HG03558 (cell line): Measurements from ENCODE around the gene UBE2M.
"Not testable (repeated sequence)": the region's sequence is repeated elsewhere in the genome, so short reads cannot be mapped to it uniquely, and the experiment has no call there.

Experiments used
- ATAC-seq: cut with Tn5 transposase; IDR thresholded peaks from one replicate; pipeline ENCODE4 v1.9.1; 2021; ENCODE audit warnings: moderate number of reproducible peaks; ENCODE audit not compliant: unreplicated experiment; ENCODE audit errors: extremely low read depth

UBE2M gene

DNA sequence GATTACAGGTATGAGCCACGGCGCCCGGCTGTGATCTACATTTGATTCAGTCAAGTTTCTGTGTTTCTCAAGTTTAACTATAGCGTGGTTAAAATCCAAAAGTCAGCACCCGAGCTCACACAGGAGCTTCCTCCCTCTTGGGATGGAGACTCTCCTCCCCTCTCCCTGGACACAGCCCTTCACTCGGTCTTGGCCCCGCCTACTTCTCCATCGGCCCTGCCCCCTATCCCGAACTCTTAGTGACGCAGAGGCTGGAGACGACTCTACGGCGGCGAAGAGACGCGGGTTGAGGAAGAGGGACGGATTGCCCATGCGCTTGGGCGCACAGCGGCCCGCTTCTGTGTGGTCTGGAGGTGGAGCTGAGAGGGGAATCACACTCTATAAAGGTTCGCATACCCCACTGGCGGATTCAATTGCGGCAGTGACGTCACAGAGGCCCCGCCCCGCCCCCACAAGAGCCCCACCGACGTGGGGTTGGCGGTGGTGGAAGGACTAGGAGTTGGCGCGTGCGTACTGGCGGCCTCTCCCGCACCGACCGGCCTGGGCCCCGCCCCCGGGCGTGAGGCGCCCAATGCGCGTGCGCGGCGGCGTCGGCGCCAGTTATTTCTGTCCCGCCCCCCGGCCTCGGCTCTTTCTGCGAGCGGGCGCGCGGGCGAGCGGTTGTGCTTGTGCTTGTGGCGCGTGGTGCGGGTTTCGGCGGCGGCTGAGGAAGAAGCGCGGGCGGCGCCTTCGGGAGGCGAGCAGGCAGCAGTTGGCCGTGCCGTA, 14.4 kb downstream of the UBE2M start, which contains the start of gene TRIM28:
Gene TRIM28, plus strand, starts transcription at position 239 of the 765 bp plus-strand sequence. CDS start 694 bp downstream, outside the sequence.
- ATAC-seq = peak; percentile 43

DNA sequence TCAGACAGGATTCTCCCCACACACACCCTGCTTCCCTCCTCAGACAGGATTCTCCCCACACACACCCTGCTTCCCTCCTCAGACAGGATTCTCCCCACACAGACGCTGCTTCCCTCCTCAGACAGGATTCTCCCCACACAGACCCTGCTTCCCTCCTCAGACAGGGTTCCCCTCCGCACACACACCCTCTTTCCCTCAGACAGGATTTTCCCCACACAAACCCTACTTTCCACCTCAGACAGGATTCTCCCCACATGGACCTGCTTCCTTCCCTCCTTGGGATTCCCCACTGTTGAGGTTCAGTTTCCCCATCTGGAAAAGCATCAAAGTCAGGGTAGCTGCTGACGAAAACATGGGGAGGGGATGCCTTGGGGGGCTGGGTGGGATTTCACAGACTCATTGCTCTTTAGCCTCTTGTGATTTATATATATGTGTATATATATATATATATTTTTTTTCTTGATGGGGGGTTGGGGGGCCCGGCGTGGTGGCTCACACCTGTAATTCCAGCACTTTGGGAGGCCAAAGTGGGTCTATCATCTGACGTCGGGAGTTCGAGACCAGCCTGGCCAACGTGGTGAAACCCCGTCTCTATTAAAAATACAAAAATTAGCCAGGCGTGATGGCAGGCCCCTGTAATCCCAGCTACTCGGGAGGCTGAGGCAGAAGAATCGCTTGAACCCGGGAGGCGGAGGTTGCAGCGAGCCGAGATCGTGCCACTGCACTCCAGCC, 15.6 kb downstream of the UBE2M start:
- not testable (repeated sequence) for ATAC-seq

DNA sequence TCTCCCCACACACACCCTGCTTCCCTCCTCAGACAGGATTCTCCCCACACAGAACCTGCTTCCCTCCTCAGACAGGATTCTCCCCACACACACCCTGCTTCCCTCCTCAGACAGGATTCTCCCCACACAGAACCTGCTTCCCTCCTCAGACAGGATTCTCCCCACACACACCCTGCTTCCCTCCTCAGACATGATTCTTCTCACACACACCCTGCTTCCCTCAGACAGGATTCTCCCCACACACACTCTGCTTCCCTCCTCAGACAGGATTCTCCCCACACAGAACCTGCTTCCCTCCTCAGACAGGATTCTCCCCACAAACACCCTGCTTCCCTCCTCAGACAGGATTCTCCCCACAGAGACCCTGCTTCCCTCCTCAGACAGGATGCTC, 19.2 kb downstream of the UBE2M start:
- not testable (repeated sequence) for ATAC-seq

DNA sequence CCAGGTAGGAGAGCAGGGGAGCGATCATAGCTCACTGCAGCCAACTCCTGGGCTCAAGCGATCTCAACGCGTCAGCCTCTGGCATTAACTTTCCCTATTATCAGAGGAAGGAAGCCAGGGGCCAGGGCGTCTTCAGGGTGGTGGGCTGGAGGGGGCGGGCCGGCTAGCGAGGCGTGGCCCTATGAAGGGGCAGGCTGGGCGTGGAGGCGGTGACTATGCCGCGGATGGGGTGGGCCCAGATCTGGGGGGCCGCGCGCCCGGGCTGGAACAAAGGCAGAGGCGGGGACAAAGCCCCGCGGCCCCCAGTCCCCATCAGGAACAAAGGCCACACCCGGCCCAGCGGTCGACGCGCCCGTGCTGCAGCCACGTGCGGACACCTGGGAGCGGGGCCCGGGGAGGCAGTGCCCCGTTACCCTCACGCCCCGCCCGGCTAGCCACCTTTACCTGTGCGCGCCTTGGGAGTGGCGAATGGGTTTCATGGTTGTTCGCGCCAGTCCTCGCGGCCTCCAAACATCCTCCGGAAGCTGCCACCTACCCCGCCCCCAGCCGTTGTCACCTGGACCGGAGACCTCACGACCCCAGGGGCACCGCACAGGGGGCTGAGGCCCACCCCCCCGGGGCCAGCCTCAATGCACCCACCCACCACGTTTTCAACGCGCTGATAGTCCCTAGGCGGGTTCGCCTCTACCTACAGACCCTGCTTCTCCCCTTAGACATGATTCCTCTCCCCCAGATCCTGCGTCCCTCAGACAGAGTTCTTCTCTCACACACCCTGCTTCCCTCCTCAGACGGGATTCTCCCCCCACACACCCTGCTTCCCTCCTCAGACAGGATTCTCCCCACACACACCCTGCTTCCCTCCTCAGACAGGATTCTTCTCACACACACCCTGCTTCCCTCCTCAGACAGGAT, 19.9 kb downstream of the UBE2M start:
- no peak for ATAC-seq

DNA sequence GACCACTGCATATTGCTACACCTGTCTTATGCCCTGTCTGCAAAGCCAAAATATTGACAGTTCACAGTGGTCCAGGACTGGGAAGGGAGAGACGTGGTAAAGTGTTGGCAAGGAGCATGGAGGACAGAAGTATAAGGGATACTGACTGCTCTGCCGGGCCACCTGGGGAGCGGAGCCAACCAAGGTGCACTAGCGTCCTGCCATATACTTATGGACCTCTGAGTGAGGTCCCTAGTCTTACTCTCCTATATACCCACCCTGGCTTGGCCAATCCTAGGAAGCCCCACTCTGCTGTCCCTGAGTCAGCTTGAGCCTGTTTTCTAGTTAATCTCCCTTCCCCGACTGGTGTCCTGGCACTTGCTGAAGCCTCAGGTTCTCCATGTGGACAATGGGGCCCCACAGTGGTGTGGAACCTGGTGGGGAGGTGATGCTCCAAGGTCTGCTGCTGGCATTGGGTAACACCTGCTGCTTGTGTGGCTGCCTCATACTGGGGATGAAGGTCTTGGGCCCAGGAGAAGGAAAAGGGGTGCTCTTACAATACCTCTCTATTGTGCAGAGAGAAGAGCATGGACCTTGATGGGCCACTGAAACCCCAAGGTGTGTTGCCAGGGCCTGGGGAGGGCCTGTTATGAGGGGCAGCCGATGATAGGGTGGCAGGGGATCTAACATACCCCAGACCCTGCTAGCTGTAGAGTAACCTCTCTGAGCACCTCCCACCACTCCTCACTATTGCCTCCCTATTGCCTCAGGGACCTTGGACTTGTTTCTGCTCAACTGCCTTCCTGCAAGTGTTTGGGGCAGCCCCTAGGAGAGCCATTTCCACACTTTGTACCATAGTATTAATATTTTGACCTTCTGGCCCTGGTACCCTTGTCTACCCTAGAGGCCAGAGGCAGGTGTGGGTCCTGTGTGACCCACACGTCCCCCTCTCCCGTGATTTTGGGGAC, 21.3 kb downstream of the UBE2M start:
- no peak for ATAC-seq

DNA sequence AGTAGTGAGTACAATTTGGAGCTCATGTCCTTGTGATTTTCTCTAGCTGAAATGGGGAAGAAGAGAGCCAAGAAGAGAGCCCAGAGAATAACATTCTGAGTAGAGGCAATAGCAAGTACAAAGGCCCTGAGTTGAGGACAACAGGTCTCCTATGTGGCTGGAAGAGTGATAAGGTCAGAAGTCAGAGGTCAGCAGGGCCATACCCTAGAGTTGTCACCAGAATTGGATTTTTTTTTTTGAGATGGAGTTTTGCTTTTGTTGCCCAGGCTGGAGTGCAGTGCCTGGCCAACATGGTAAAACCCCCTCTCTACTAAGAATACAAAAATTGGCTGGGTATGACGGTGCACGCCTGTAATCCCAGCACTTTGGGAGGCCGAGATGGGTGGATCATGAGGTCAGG, 22.6 kb downstream of the UBE2M start:
- no peak for ATAC-seq

DNA sequence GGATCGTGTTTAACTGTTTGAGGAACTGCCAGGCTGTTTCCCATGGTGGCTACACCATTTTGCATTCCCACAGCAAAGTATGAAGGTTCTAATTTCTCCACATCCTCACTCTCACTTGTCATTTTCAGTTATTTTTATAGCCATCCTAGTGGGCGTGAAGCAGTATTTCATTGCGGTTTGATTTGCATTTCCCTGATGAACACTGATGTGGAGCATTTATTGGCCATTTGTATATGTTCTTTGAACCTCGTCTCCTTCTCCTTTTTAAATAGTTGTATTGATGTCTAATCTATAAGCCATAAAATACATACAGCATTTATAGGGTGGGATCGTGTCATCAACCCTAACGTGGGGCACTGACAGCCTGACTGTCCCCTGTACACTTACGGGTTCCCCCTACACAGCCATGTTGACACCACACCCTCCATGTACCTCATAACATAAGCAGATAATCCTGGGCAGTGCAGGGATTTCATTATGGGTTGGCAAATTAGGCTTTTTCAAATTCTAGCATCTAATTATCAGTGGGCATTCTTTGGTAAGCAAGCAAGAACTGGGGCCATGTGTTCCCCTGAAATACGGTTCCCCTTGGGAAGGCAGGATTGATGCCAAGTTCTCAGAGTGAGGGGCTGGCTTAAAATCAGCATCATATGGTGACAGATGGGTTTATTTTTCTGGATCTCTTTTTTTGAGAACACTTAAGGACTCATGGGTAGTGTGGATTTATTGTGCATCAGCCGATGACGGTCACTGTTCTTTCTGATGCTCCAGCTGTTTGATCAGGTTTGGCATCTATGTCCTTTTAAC, 27.2 kb downstream of the UBE2M start:
- no peak for ATAC-seq

DNA sequence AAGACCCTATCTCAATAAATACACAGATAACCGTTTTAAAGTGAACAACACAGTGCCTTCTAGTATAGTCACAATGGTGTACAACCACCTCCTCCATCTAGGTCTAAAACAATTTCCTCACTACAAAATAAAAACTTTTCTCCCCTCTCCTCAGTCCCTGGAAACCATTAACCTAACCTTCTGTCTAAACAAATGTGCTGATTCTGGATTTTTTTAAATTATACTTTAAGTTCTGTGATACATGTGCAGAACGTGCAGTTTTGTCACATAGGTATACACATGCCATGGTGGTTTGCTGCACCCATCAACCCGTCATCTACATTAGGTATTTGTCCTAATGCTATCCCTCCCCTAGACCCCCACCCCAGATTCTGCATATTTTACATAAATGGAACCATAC, 29.0 kb downstream of the UBE2M start:
- ATAC-seq = no peak

DNA sequence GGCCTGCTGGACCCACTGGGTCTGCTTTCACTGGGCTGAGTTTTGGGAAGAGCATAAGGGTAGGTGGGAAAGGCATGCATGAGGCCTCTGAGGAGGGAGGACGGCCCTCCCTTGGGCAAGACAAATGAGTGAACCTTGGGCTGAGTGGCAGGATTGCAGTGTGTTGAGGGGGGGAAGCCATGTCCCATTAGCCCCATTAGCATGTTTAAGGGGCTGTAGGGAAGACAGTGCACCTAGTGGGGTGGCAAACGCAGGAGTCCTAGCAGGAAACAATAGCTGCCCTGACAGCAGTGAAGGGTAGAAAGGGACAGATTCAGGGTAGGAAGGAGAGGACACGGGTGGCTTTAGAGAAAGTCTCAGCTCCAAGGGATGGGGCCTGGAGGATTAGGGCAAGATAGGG, 35.7 kb downstream of the UBE2M start:
- ATAC-seq = no peak

DNA sequence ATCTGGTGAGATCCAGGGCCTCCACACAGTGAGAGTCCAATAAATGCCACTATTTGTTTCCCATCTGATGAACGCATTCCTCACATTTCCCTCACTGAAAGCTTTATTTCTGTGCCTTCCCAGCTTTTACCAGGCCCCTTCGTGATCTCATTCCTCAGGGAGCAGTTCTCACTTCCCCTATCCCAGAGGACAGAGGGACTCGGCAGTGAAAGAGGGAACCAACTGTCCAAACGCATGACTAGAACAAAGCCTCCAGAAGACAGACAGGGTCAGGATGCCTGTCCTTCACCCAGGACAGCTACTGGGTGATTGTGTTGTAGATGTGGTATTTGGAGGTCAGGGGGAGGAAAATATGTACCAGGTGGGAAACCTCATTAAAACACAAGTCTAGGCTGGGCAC, 36.8 kb downstream of the UBE2M start:
- no peak for ATAC-seq

DNA sequence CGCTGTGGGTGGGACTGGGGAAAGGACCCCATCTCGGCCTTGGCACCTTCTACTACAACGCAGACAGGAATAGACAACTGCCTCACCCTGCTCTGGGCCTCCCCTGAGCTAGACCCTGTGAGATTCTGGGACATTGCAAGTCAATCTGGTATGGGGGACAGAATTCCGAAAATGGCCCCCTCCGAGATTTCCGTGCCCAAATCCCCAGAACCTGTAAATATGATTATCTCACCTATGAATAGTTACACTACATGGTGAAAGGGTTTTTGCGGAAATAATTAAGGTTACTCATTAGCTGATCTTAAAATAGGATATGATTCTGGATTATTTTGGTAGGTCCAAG, 38.2 kb downstream of the UBE2M start:
- ATAC-seq = no peak

DNA sequence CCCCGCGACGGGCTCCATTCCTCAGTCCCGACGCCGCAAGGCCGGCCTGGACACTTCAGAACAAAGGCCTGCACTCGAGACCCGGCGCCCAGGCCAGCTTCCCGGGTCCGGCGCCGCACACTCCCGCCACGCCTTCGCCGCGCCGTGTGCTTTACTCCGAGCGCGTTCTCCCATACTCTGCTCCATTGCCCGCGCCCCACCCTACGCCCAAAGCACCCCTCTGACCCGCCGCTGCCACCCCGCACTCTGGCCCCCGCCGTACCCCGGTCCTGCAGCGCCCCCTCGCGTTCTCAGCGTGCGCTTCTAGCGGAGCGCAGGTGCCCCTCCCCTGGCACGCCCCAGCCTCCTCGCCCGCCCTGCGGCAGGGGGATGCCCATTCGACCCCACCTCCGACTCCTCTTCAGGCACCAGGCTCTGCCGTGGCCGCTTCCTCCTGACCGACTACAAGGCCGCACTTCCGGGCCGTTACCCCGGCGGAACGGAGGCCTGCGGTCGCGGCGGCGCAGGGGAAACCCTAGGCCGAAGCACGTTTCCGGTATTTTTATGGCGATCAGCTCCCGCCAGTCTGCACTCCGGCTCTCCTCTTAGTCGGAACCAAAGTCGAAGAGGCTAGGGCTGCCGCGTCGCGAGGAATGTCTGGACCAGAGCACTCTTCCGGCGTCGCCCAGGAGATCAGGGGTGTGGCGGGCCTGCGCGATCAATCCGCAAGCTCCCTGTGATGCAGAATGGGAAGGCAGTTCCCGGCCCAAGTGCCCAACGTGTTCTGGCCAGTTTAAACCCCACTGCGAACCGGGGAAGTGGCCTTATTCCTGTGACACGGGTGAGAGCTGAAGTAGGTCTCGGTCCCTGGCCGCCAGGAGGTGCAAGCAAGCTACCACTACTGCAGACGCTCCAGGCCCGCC, 38.8 kb downstream of the UBE2M start, which contains the start of gene ZBTB45:
Gene ZBTB45, minus strand, starts transcription at position 456 of the 902 bp plus-strand sequence. CDS start 2,137 bp downstream, outside the sequence.
- peak; percentile 63 for ATAC-seq

DNA sequence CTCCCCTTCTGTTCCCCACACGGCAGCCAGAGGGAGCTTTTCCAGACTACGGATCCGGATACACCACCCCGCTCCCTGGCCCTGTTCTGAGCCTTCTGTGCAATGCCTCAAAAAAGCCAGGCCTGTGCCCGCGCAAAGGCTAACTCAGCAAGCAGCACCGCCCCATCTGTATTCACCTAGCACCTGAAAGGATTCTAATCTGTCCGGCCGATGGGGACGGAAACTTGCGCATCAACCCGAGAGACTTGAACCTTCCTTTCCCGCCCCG, 39.4 kb downstream of the UBE2M start:
- no peak for ATAC-seq

DNA sequence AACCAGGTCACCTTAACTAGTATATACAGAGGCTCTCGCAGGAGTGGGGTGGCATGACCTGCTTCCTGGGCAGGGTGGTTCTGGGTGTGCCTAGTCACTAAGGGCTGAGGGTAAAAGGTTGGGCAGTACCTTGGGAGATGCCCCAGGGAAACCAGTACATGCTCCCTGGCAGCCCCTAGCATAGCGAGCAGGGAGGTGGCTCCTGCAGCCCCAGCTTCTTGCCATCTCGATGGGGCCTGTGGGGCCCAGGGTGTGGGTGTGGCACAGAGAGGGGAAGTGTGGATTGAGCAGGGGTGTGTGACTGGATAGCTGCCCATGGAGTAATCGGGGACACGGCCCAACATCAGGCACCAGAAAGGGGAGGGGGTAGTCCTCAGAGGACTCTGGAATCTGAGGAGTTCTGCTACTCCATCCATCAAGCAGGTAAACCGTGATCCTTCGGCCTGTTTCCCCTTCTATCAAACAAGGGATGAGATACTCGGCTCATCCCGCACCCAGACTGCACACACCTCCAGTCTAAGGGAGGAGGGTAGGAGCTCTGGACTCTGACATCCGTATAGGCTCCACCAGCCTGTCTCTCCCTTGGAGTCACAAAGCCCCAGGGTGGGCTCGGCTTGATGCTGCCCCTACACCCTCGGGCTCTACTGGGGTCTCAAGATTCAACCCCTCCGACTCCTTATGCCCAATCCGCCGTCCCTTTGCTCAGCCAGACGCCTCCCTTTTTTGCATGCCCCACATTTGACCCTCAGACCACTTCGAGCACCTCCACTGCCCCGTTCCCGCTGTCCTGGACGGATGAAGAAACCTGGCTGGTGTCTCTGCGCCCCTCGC, 39.9 kb downstream of the UBE2M start:
- ATAC-seq = no peak

DNA sequence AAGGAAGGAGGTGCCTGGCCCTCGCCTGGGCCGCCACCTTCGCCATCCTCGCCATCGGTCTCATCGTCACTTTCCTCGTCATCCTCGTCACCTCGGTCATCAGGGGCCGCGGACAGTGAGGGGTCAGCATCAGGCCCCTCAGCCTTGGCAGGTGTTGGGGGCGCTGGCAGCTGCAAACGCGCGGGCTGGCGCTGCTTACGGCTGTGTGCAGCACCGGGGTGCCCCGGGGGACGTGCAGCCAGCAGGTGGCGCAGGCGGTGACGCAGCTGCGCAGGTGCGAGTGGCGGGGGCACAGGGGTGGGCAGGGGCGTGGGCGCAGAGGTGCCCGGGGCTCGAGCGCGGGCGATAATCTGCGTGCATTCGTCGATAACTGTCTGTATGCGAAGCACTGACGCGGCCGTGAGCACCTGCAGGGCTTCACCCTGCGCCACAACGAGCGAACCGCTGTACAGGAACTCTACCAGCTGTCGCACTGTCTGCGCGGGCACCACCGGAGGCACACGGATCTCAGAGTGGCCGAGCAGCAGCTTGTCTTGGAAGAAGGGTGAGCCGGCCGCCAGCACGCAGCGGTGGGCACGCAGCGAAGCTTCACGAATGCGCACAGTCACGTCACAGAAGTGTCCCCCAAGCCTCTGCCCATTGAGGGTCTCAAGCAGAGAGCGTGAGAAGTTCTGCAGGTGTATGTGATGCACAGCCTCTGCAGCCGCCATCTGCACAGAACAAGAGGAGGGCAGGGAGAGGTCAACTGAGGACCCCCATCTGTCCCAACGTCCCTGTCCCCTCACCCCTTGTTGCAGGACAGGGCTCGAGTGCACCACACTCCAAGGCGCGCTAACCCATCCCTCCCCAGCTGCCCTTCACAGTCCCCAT, 41.2 kb downstream of the UBE2M start:
- no peak for ATAC-seq

DNA sequence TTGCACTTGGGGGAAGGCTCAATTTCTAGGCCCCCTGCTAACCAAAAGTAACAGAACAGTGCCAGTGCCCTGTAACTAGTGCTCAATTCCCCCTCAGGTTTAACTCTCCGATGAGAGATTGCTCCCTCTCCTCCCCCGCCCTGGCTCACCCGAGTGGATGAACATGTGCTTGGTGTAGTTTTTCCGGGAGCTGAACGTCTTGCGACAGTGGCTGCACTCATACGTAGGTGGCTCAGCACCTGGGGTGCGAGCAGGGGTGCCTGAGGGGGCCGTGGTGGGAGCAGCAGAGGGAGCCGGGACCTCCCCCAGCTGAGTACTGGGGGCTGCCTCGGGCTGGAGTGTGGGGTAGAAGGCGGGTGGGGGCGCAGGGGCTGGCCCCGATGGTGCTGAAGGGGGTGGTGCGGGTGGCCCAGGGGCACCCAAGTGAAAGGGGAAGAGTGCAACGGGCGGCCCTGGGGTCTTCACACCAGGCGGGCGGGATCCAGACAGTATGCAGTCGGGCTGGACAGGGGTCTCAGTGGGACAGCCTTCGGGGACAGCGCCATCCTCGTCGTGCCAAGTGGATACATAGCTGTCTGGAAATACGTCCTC, 42.1 kb downstream of the UBE2M start:
- ATAC-seq = no peak
